Activated naive CD4-positive, alpha-beta T cell treated with anti-CD3 and anti-CD28 coated beads, Interleukin-2, amount 50 U/mL, for 72 hours (primary cell): ENCODE data around the gene C2orf15. TPM values are rescaled to one million over a fixed set of nuclear protein-coding genes. Genes with fewer than 3 reads are reported as not detected.
"Not testable (repeated sequence)": the region's sequence is repeated elsewhere in the genome, so short reads cannot be mapped to it uniquely, and the experiment has no call there.

Experiments
- ATAC-seq, 2 donors: fragments of 150-1000 bp; cut with Tn5 transposase; 2 replicates each; pipeline ENCODE4 v1.10.0; 2021; ENCODE audit warnings: mild to moderate bottlenecking in 2 of 2, moderate library complexity in 2 of 2
- DNase-seq, 2 donors: peaks; one replicate each; pipeline ENCODE4 v3.0.0; 2021 to 2022; ENCODE audit warnings: low spot score in 2 of 2
- H3K27ac Mint-ChIP-seq, 2 donors: one replicate each; pipeline ENCODE4 v1.8.0; 2022; ENCODE audit warnings: mild to moderate bottlenecking in 2 of 2, mixed read lengths in 2 of 2
- H3K36me3 Mint-ChIP-seq, 2 donors: one replicate each; pipeline ENCODE4 v1.8.0; 2022; ENCODE audit warnings: mixed read lengths in 2 of 2
- H3K9me3 Mint-ChIP-seq, 2 donors: one replicate each; pipeline ENCODE4 v1.8.0; 2022; ENCODE audit warnings: mixed read lengths in 2 of 2
- total RNA-seq, 2 donors: library from RNA; stranded (reverse); gene quantifications; one replicate each; pipeline ENCODE4 v1.2.3, GENCODE V29; 2022

Gene C2orf15
- total RNA-seq, result 1 to 10 TPM; 2.1 to 4.9 TPM

- Mint-ChIP-seq H3K9me3 (peaks cover 0 to 6% of the 10 kb centered on the region in 2 donors), H3K36me3 (peaks cover 0 to 14% of the 10 kb centered on the region in 2 donors), H3K27ac (peak within 1 kb of the TSS; percentile 89 to 95)
- peak; percentile 97 to 98 for DNase-seq
- ATAC-seq, result peak; percentile 93 to 94
Observed at GRCh38 chr2:99141110-99142108, at the start of gene C2orf15. Gene C2orf15, plus strand, starts transcription at chr2:99141707. Its CDS starts 8,852 bp downstream, at chr2:99150559.

- peaks cover 6 to 10% of the 10 kb centered on the region in 2 donors for H3K36me3 Mint-ChIP-seq
- DNase-seq (no peak), ATAC-seq (peak; percentile 61 to 96)
- peak overlapping the region in 1 of 2 donors; percentile 19 for H3K27ac Mint-ChIP-seq
- no peaks in the 10 kb centered on the region for H3K9me3 Mint-ChIP-seq
Observed at GRCh38 chr2:99096728-99097127, 44.8 kb upstream of the C2orf15 start.

GRCh38 chr2:99101697-99102096 is 39.8 kb upstream of the C2orf15 start:
- ATAC-seq (peak in 1 of 2 donors; percentile 28), DNase-seq (no peak)
- Mint-ChIP-seq H3K27ac (peak overlapping the region in 1 of 2 donors; percentile 20), H3K36me3 (no peaks in the 10 kb centered on the region), H3K9me3 (no peaks in the 10 kb centered on the region)

GRCh38 chr2:99104006-99104405 is 37.5 kb upstream of the C2orf15 start:
- Mint-ChIP-seq H3K9me3 (no peaks in the 10 kb centered on the region), H3K27ac (no peak overlapping the region), H3K36me3 (no peaks in the 10 kb centered on the region)
- DNase-seq (no peak), ATAC-seq (no peak)

GRCh38 chr2:99106913-99107312 is 34.6 kb upstream of the C2orf15 start:
- Mint-ChIP-seq H3K27ac (no peak overlapping the region), H3K9me3 (no peaks in the 10 kb centered on the region), H3K36me3 (no peaks in the 10 kb centered on the region)
- no peak for DNase-seq
- no peak for ATAC-seq

- H3K27ac Mint-ChIP-seq, result no peak overlapping the region
- DNase-seq (no peak), ATAC-seq (no peak)
- H3K9me3 Mint-ChIP-seq, result no peaks in the 10 kb centered on the region
- no peaks in the 10 kb centered on the region for H3K36me3 Mint-ChIP-seq
Observed at GRCh38 chr2:99111236-99111635, 30.3 kb upstream of the C2orf15 start.

- no peak overlapping the region for H3K27ac Mint-ChIP-seq
- H3K9me3 Mint-ChIP-seq, result no peaks in the 10 kb centered on the region
- no peaks in the 10 kb centered on the region for H3K36me3 Mint-ChIP-seq
- ATAC-seq (no peak), DNase-seq (no peak)
Observed at GRCh38 chr2:99111945-99112344, 29.6 kb upstream of the C2orf15 start.

- no peaks in the 10 kb centered on the region for H3K36me3 Mint-ChIP-seq
- DNase-seq (no peak), ATAC-seq (no peak)
- no peak overlapping the region for H3K27ac Mint-ChIP-seq
- H3K9me3 Mint-ChIP-seq, result no peaks in the 10 kb centered on the region
Observed at GRCh38 chr2:99112617-99113016, 28.9 kb upstream of the C2orf15 start.

- peaks cover 58 to 67% of the 10 kb centered on the region in 2 donors for H3K36me3 Mint-ChIP-seq
- ATAC-seq (no peak), DNase-seq (no peak)
- no peak overlapping the region for H3K27ac Mint-ChIP-seq
- peaks cover 50 to 57% of the 10 kb centered on the region in 2 donors for H3K9me3 Mint-ChIP-seq
Observed at GRCh38 chr2:99127981-99128380, 13.5 kb upstream of the C2orf15 start.

- Mint-ChIP-seq H3K9me3 (peaks cover 34 to 41% of the 10 kb centered on the region in 2 donors), H3K36me3 (peaks cover 38 to 56% of the 10 kb centered on the region in 2 donors)
- ATAC-seq, DNase-seq, H3K27ac Mint-ChIP-seq: not testable (repeated sequence)
Observed at GRCh38 chr2:99135044-99135556, 6.4 kb upstream of the C2orf15 start.

- peaks cover 9 to 23% of the 10 kb centered on the region in 2 donors for H3K36me3 Mint-ChIP-seq
- peaks cover 8 to 13% of the 10 kb centered on the region in 2 donors for H3K9me3 Mint-ChIP-seq
- H3K27ac Mint-ChIP-seq, result no peak overlapping the region
- DNase-seq, result no peak
- ATAC-seq, result no peak
Observed at GRCh38 chr2:99139003-99139402, 2.5 kb upstream of the C2orf15 start.

- DNase-seq, result no peak
- Mint-ChIP-seq H3K27ac (peak overlapping the region; percentile 80 to 89), H3K9me3 (peaks cover 0 to 6% of the 10 kb centered on the region in 2 donors), H3K36me3 (peaks cover 0 to 14% of the 10 kb centered on the region in 2 donors)
- no peak for ATAC-seq
Observed at GRCh38 chr2:99140056-99140859, 1.2 kb upstream of the C2orf15 start.

GRCh38 chr2:99140860-99141109 is 722 bp upstream of the C2orf15 start:
- Mint-ChIP-seq H3K27ac (peak overlapping the region; percentile 80 to 89), H3K36me3 (peaks cover 0 to 14% of the 10 kb centered on the region in 2 donors), H3K9me3 (peaks cover 0 to 6% of the 10 kb centered on the region in 2 donors)
- ATAC-seq, result peak; percentile 40 to 45
- DNase-seq, result no peak

- no peak for ATAC-seq
- no peaks in the 10 kb centered on the region for H3K9me3 Mint-ChIP-seq
- DNase-seq, result no peak
- no peak overlapping the region for H3K27ac Mint-ChIP-seq
- H3K36me3 Mint-ChIP-seq, result peaks cover 13 to 15% of the 10 kb centered on the region in 2 donors
Observed at GRCh38 chr2:99150706-99151105, 9.2 kb downstream of the C2orf15 start.

- Mint-ChIP-seq H3K36me3 (peaks cover 13 to 15% of the 10 kb centered on the region in 2 donors), H3K9me3 (no peaks in the 10 kb centered on the region), H3K27ac (no peak overlapping the region)
- ATAC-seq (no peak), DNase-seq (no peak)
Observed at GRCh38 chr2:99152199-99152895, 10.8 kb downstream of the C2orf15 start.

- Mint-ChIP-seq H3K27ac (peak overlapping the region in 1 of 2 donors; percentile 98), H3K9me3 (no peaks in the 10 kb centered on the region), H3K36me3 (peaks cover 13 to 15% of the 10 kb centered on the region in 2 donors)
- DNase-seq (no peak), ATAC-seq (no peak)
Observed at GRCh38 chr2:99153921-99154604, 12.6 kb downstream of the C2orf15 start.
